Liver (tissue), 3 donors: ENCODE data around the gene SYPL1.

Experiments
- EGR1 ChIP-seq, 2 donors: IDR thresholded peaks; 2 replicates each; pipeline ENCODE4 v1.6.1; 2016 to 2018; ENCODE audit warnings: antibody characterized with exemption in 2 of 2, low read depth in 2 of 2
- TF ChIP-seq, protein P1 (sequence below): fragments of 150-350 bp; IDR thresholded peaks from 2 replicates; pipeline ENCODE4 v1.5.1; 2017; ENCODE audit warnings: improper control_type of control experiment, low read depth, low read length; ENCODE audit not compliant: missing input control
- TF ChIP-seq, protein P2 (sequence below): IDR thresholded peaks from 2 replicates; pipeline ENCODE4 v1.6.1; 2016; ENCODE audit warnings: antibody characterized with exemption
- donor health status: healthy.
- donor health status: healthy.

DNA sequence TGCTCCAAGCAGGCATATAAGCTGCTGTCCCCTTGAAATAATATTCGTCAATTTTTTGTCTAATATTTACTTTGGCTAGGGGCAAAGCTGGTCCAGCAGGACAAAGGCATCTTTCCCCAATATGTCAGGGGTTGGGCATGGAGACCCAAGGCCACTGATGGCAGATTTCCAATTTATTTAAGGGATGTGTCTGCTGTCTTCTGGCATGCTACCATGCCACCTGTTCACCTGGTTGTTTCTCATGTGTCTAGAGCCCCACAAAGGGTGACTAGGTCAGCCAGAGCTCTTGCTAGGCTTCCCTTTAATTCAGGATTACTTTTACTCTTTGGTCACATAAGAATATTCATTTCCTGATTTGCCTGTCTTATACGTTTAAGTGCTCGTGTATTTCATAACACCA is 22.1 kb upstream of the SYPL1 start:
- TF ChIP-seq, protein P1, sequence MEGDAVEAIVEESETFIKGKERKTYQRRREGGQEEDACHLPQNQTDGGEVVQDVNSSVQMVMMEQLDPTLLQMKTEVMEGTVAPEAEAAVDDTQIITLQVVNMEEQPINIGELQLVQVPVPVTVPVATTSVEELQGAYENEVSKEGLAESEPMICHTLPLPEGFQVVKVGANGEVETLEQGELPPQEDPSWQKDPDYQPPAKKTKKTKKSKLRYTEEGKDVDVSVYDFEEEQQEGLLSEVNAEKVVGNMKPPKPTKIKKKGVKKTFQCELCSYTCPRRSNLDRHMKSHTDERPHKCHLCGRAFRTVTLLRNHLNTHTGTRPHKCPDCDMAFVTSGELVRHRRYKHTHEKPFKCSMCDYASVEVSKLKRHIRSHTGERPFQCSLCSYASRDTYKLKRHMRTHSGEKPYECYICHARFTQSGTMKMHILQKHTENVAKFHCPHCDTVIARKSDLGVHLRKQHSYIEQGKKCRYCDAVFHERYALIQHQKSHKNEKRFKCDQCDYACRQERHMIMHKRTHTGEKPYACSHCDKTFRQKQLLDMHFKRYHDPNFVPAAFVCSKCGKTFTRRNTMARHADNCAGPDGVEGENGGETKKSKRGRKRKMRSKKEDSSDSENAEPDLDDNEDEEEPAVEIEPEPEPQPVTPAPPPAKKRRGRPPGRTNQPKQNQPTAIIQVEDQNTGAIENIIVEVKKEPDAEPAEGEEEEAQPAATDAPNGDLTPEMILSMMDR = no peak
- no peak for TF ChIP-seq EGR1 (IDR thresholded peaks at IDR 0.05; ENCODE audit: low read depth in 2 of 2)
- TF ChIP-seq, protein P2, sequence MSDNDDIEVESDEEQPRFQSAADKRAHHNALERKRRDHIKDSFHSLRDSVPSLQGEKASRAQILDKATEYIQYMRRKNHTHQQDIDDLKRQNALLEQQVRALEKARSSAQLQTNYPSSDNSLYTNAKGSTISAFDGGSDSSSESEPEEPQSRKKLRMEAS = no peak
